IMR-90 (cell line): ENCODE results near the gene E2F3. TPM values are rescaled to one million over a fixed set of nuclear protein-coding genes. Genes with fewer than 3 reads are reported as not detected.

Experiments
- ATAC-seq: fragments of 200-7000 bp; cut with Tn5 transposase; 2 replicates; pipeline ENCODE4 v1.9.1; 2020; ENCODE audit warnings: low read depth, mild to moderate bottlenecking, moderate library complexity
- BruUV-seq: library from RNA; stranded (reverse); fragments of 400-500 nt; replicated peaks from 2 replicates; lab custom pipeline; 2021; lab: Mats Ljungman, UMichigan
- CTCF ChIA-PET: fragments of 300-600 bp; formaldehyde crosslinking; extraction: SDS; loops from one replicate; lab custom pipeline; 2021; ENCODE audit warnings: antibody characterized with exemption; lab: Yijun Ruan, JAX
- POLR2A ChIA-PET: fragments of 300-600 bp; sonication (Branson Sonifier 250); formaldehyde crosslinking; loops from one replicate; lab custom pipeline; 2022; ENCODE audit warnings: antibody characterized with exemption; ENCODE audit not compliant: unreplicated experiment; lab: Charles Lee
- DNase-seq: peaks from one replicate; pipeline ENCODE4 v3.0.0; 2013
- H2AFZ ChIP-seq: replicated peaks from 2 replicates; pipeline ENCODE3; 2013; ENCODE audit warnings: low read length, mild to moderate bottlenecking; ENCODE audit not compliant: poor library complexity
- H2AK5ac ChIP-seq: 2 replicates; pipeline ENCODE4 v1.6.1; 2013; ENCODE audit warnings: low read depth, low read length, inconsistent platforms
- H2AK9ac ChIP-seq: replicated peaks from 2 replicates; pipeline ENCODE3; 2013; ENCODE audit warnings: mild to moderate bottlenecking, low read depth, low read length, moderate library complexity; ENCODE audit not compliant: poor library complexity
- H2BK120ac ChIP-seq: 2 replicates; pipeline ENCODE4 v1.6.1; 2013; ENCODE audit warnings: low read depth, low read length, inconsistent platforms
- H2BK15ac ChIP-seq: 3 replicates; pipeline ENCODE4 v1.6.1; 2013; ENCODE audit warnings: low read depth, low read length, inconsistent platforms
- H2BK20ac ChIP-seq: 2 replicates; pipeline ENCODE4 v1.6.1; 2013; ENCODE audit warnings: low read depth, mild to moderate bottlenecking, inconsistent platforms, low read length, moderate library complexity
- H2BK5ac ChIP-seq: 2 replicates; pipeline ENCODE4 v1.6.1; 2013; ENCODE audit warnings: mild to moderate bottlenecking, low read depth, low read length, inconsistent platforms; ENCODE audit not compliant: poor library complexity, severe bottlenecking
- H3K14ac ChIP-seq: replicated peaks from 2 replicates; pipeline ENCODE4 v1.6.1; 2013; ENCODE audit warnings: low read depth, low read length, inconsistent platforms
- H3K18ac ChIP-seq: 2 replicates; pipeline ENCODE4 v1.6.1; 2013; ENCODE audit warnings: low read depth, low read length, control low read depth
- H3K23ac ChIP-seq: 2 replicates; pipeline ENCODE4 v1.6.1; 2013; ENCODE audit warnings: low read depth, low read length, inconsistent platforms
- H3K27ac ChIP-seq: 2 replicates; pipeline ENCODE4 v1.5.1; 2013; ENCODE audit warnings: mild to moderate bottlenecking, control low read depth, low read length; ENCODE audit not compliant: insufficient read depth
- H3K27me3 ChIP-seq: 2 replicates; pipeline ENCODE4 v1.6.1; 2013; ENCODE audit warnings: low read length; ENCODE audit not compliant: control insufficient read depth, insufficient read depth
- H3K36me3 ChIP-seq: 2 replicates; pipeline ENCODE4 v1.6.1; 2013; ENCODE audit warnings: low read length, mixed read lengths; ENCODE audit not compliant: control insufficient read depth, insufficient read depth
- H3K4ac ChIP-seq: 2 replicates; pipeline ENCODE4 v1.6.1; 2013; ENCODE audit warnings: low read depth, low read length, inconsistent platforms
- H3K4me1 ChIP-seq: 2 replicates; pipeline ENCODE4 v1.6.1; 2013; ENCODE audit warnings: low read length, mixed read lengths; ENCODE audit not compliant: control insufficient read depth, insufficient read depth
- H3K4me2 ChIP-seq: 2 replicates; pipeline ENCODE4 v1.6.1; 2013; ENCODE audit warnings: low read depth, mild to moderate bottlenecking, control low read depth, low read length, moderate library complexity
- H3K4me3 ChIP-seq: 2 replicates; pipeline ENCODE4 v1.5.1; 2013; ENCODE audit warnings: low read depth, mild to moderate bottlenecking, control low read depth, low read length, moderate library complexity; ENCODE audit not compliant: insufficient read depth
- H3K56ac ChIP-seq: 2 replicates; pipeline ENCODE4 v1.6.1; 2013; ENCODE audit warnings: low read length, inconsistent platforms; ENCODE audit not compliant: insufficient read depth; ENCODE audit errors: extremely low read depth
- H3K79me1 ChIP-seq, 2 experiments: 2 replicates each; pipeline ENCODE4 v1.6.1; 2013; ENCODE audit warnings: low read length in 2 of 2, inconsistent platforms in 1 of 2, low read depth in 1 of 2
- H3K9ac ChIP-seq: 2 replicates; pipeline ENCODE4 v1.6.1; 2013; ENCODE audit warnings: low read depth, low read length, control low read depth
- H3K9me1 ChIP-seq: 2 replicates; pipeline ENCODE4 v1.6.1; 2013; ENCODE audit warnings: low read length, inconsistent platforms; ENCODE audit not compliant: insufficient read depth
- H3K9me3 ChIP-seq: 2 replicates; pipeline ENCODE4 v1.6.1; 2013; ENCODE audit warnings: low read length; ENCODE audit not compliant: control insufficient read depth, insufficient read depth
- H4K20me1 ChIP-seq: 2 replicates; pipeline ENCODE4 v1.6.1; 2013; ENCODE audit warnings: low read length, inconsistent platforms; ENCODE audit not compliant: insufficient read depth
- H4K5ac ChIP-seq: 2 replicates; pipeline ENCODE4 v1.6.1; 2013; ENCODE audit warnings: mild to moderate bottlenecking, low read depth, low read length, control low read depth
- H4K8ac ChIP-seq, 2 experiments: 2 replicates each; pipeline ENCODE4 v1.6.1; 2013; ENCODE audit warnings: low read depth in 2 of 2, low read length in 2 of 2, control low read depth in 1 of 2, inconsistent platforms in 1 of 2
- H4K91ac ChIP-seq: 2 replicates; pipeline ENCODE4 v1.6.1; 2013; ENCODE audit warnings: low read depth, low read length, inconsistent platforms; ENCODE audit not compliant: insufficient read depth
- CTCF ChIP-seq: conservative IDR thresholded peaks from 2 replicates; pipeline ENCODE4 v1.5.1; 2012; ENCODE audit warnings: mild to moderate bottlenecking, low read depth, low read length, improper control_type of control experiment
- MAFK ChIP-seq: IDR thresholded peaks from 2 replicates; pipeline ENCODE4 v1.6.1; 2012; ENCODE audit warnings: low read depth, low read length, improper control_type of control experiment
- RCOR1 ChIP-seq: IDR thresholded peaks from 2 replicates; pipeline ENCODE4 v1.6.1; 2012; ENCODE audit warnings: mild to moderate bottlenecking, low read length, improper control_type of control experiment; ENCODE audit not compliant: insufficient replicate concordance
- USF2 ChIP-seq: fragments of 150-350 bp; IDR thresholded peaks from 2 replicates; pipeline ENCODE4 v1.6.1; 2017; ENCODE audit warnings: mild to moderate bottlenecking, antibody characterized with exemption, low read length, low read depth
- WGBS, 2 experiments: methylation state at CpG; one replicate each; pipeline versions ENCODE4 v1.1.5 to v1.1.7; 2013; ENCODE audit warnings: missing lambda C conversion rate in 2 of 2; ENCODE audit not compliant: insufficient read length in 1 of 2; ENCODE audit errors: extremely low coverage in 2 of 2; 5-methylcytosine and 5-hydroxymethylcytosine counted together
- dilution Hi-C: fragments of 300-500 bp; cut with HindIII; formaldehyde crosslinking; loops from one replicate; pipeline ENCODE4 v1.14.3; 2018; ENCODE audit warnings: low sequenced_read_pairs; ENCODE audit not compliant: unreplicated experiment
- in situ Hi-C: fragments of 300-500 bp; cut with MboI; formaldehyde crosslinking; loops from 3 replicates; pipeline ENCODE4 v1.14.3; 2019; ENCODE audit warnings: low sequenced_read_pairs, inconsistent platforms, mixed read lengths
- intact Hi-C: fragments of 100-400 bp; cut with micrococcal nuclease; formaldehyde crosslinking; loops from 2 replicates; pipeline ENCODE4 v1.10.0; 2022
- polyA plus RNA-seq, 3 experiments: library from polyadenylated mRNA; depleted of rRNA; stranded (reverse); fragments of >200 nt; gene quantifications; 2 replicates each; pipeline ENCODE4 v1.2.3, GENCODE V29; 2012; ENCODE audit warnings: low replicate concordance in 1 of 3
- total RNA-seq: library from RNA; depleted of rRNA; stranded (reverse); fragments of >200 nt; gene quantifications from 2 replicates; pipeline ENCODE4 v1.2.3, GENCODE V29; 2012

Gene E2F3
- total and polyA plus RNA-seq, 2 of the 4 experiments (the other 2 are of a cell fraction), result 2.3 to 8.2 TPM

- no peaks in the 10 kb centered on the region for H3K9me3 ChIP-seq
- H3K56ac ChIP-seq, result no peak overlapping the region
- dilution Hi-C loops (no loop called here), intact Hi-C loops (no loop called here), in situ Hi-C loops (no loop called here)
- H3K4ac ChIP-seq, result no peak overlapping the region
- H2BK120ac ChIP-seq, result no peak overlapping the region
- H3K14ac ChIP-seq, result no peak overlapping the region
- peaks cover 45 to 72% of the 10 kb centered on the region in 2 experiments for H3K79me1 ChIP-seq
- no peak overlapping the region for H4K8ac ChIP-seq
- BruUV-seq, result no TSS peak
- H3K23ac ChIP-seq, result no peak overlapping the region
- H3K27ac ChIP-seq, result no peak overlapping the region
- no peak overlapping the region for H3K4me2 ChIP-seq
- H2AK5ac ChIP-seq, result no peak overlapping the region
- no peak overlapping the region for H3K18ac ChIP-seq
- H4K20me1 ChIP-seq, result peaks cover 62% of the 10 kb centered on the region
- ATAC-seq (no peak), DNase-seq (no peak)
- no peak overlapping the region for H4K5ac ChIP-seq
- H4K91ac ChIP-seq, result no peak overlapping the region
- CTCF ChIA-PET, result interaction anchor here (0.7 kb wide), 1 partner anchor 23 kb away, joined by 4 read pairs; no protein-coding TSS in a partner anchor
- TF ChIP-seq RCOR1 (no peak), MAFK (no peak), CTCF (no peak), USF2 (no peak)
- no peak overlapping the region for H2BK15ac ChIP-seq
- POLR2A ChIA-PET, result no interaction called here
- H3K9me1 ChIP-seq, result peaks cover 8% of the 10 kb centered on the region; the same call in 1 of the 2 replicates
- no peak overlapping the region for H3K9ac ChIP-seq
- WGBS, 2 experiments, result no CpG with 5 or more reads among the region's 2 CpGs
- H3K4me3 ChIP-seq, result no peak overlapping the region
- no peak overlapping the region for H2AK9ac ChIP-seq
- H2BK5ac ChIP-seq, result no peak overlapping the region
- H3K27me3 ChIP-seq, result no peaks in the 10 kb centered on the region
- H2AFZ ChIP-seq, result no peak overlapping the region
- no peak overlapping the region for H2BK20ac ChIP-seq
- peaks cover 4% of the 10 kb centered on the region; the same call in 1 of the 2 replicates for H3K4me1 ChIP-seq
- peaks cover 8% of the 10 kb centered on the region for H3K36me3 ChIP-seq
Observed at GRCh38 chr6:20436719-20437118, 35.0 kb downstream of the E2F3 start.
